Measurements from ENCODE around the gene HTR3C.

- no peak for TF ChIP-seq SIN3A (IDR thresholded peaks at IDR 0.05; ENCODE audit: borderline replicate concordance, insufficient read depth, low read length)
- TF ChIP-seq POLR2AphosphoS5 (IDR thresholded peaks at IDR 0.05; ENCODE audit: low read depth, low read length): no peak
- no peak for TF ChIP-seq TAF1 (IDR thresholded peaks at IDR 0.05; ENCODE audit: borderline replicate concordance, insufficient read depth, low read length)
- TF ChIP-seq REST (IDR thresholded peaks at IDR 0.05; ENCODE audit: insufficient read depth in 1 of 2, low read depth in 2 of 2, low read length in 2 of 2): no peak
- TF ChIP-seq FOXP2 (optimal IDR thresholded peaks at IDR 0.05; ENCODE audit: borderline replicate concordance, extremely low read depth, extremely low read length, insufficient read depth): no peak
These were observed 35.8 kb upstream of the HTR3C start for GRCh38 chr3:184016811-184017671.

All from PFSK-1 (cell line).